Activated naive CD8-positive, alpha-beta T cell treated with anti-CD3 and anti-CD28 coated beads, Interleukin-2, amount 10 ng/mL, durations not matched to agents 7 days and 5 days (primary cell): ENCODE measurements around the gene ELF4. TPM values are rescaled to one million over a fixed set of nuclear protein-coding genes. Genes with fewer than 3 reads are reported as not detected.

ENCODE experiments used
- ATAC-seq: fragments of 150-1000 bp; cut with Tn5 transposase; one replicate; pipeline ENCODE4 v1.10.0; 2021; ENCODE audit warnings: low read depth, moderate library complexity
- POLR2A ChIA-PET: fragments of 350-600 bp; sonication (Branson Sonifier 250); formaldehyde crosslinking; loops from one replicate; lab custom pipeline; 2021; ENCODE audit warnings: antibody characterized with exemption; lab: Charles Lee
- DNase-seq: peaks from one replicate; pipeline ENCODE4 v3.0.0; 2021
- H3K27ac Mint-ChIP-seq: one replicate; pipeline ENCODE4 v1.8.0; 2022; ENCODE audit warnings: mild to moderate bottlenecking, mixed read lengths
- H3K27me3 Mint-ChIP-seq: one replicate; pipeline ENCODE4 v1.8.0; 2022; ENCODE audit warnings: mild to moderate bottlenecking, moderate library complexity, mixed read lengths
- H3K36me3 Mint-ChIP-seq: one replicate; pipeline ENCODE4 v1.8.0; 2021; ENCODE audit warnings: mild to moderate bottlenecking, mixed read lengths
- H3K4me1 Mint-ChIP-seq: one replicate; pipeline ENCODE4 v1.8.0; 2021; ENCODE audit warnings: mixed read lengths
- H3K4me3 Mint-ChIP-seq: one replicate; pipeline ENCODE4 v1.8.0; 2022; ENCODE audit warnings: mild to moderate bottlenecking, moderate library complexity, mixed read lengths
- H3K9me3 Mint-ChIP-seq: one replicate; pipeline ENCODE4 v1.8.0; 2021; ENCODE audit warnings: mixed read lengths
- total RNA-seq, 2 experiments: library from RNA; stranded (reverse); gene quantifications; one replicate each; pipeline ENCODE4 v1.2.3, GENCODE V29; 2021

Gene ELF4
- total RNA-seq, 2 experiments from 2014 or later = 38.4 to 41.0 TPM

DNA sequence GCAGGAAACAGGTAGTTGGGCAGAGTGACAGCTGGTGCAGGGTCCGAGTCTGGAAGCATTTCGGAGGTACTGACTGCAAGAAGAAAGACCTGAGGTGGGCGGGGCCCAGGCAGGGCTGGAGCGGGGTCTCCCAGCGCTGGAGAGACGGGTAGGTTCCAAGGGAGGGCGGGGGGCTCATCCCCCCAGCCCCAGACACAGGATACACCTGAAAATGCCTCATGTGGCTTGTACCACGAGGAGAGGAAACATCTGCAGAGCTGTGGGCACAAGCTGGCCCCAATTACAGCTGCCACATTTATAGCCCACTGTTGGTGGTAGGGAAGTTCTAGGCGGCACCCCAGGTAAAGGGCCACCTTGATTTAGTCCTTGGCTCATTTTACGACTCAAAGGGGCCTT, 38.0 kb downstream of the ELF4 start:
- POLR2A ChIA-PET = no interaction called here
- Mint-ChIP-seq H3K27me3 (no peaks in the 10 kb centered on the region), H3K4me3 (no peak overlapping the region), H3K9me3 (no peaks in the 10 kb centered on the region), H3K36me3 (peaks cover 6% of the 10 kb centered on the region), H3K27ac (no peak overlapping the region), H3K4me1 (no peaks in the 10 kb centered on the region)
- DNase-seq (no peak), ATAC-seq (no peak)

DNA sequence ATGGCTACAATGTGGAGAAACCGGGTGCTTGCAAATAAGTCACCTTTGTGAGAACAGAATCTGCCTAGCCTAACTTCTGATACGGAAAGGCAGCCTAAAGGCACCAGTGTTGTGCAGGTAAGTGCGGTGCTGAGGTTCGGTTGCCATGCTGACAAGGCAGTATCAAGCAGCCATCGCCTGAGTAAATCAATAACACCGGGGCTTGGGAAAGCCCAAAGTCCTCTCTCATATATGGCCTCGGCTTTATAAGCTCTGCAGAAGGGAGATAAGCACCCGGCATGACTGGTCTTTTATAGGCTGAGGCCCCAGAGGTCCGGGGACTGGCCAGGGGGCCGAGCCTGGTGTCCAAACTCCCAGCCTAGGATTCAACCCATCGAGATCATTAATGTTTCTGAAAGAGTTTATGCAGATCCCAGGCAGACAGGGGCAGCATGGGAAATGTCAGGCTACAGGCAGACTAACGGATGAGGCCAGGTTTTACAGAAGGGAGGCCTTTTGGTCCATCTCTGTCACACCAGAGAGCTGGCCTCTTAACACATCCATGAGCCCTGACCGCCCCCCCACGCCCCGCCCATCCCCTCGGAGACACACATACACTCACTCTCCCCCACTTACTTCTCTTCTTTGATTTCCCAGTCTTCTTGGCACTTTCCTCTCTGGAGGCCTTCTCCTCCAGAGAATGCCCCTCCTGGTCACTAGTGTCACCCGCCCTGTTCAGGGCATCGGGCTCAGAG, 38.5 kb downstream of the ELF4 start:
- no peak for DNase-seq
- Mint-ChIP-seq H3K4me1 (no peaks in the 10 kb centered on the region), H3K27me3 (no peaks in the 10 kb centered on the region), H3K4me3 (no peak overlapping the region), H3K9me3 (no peaks in the 10 kb centered on the region), H3K36me3 (peaks cover 8% of the 10 kb centered on the region), H3K27ac (no peak overlapping the region)
- no peak for ATAC-seq
- POLR2A ChIA-PET = no interaction called here

DNA sequence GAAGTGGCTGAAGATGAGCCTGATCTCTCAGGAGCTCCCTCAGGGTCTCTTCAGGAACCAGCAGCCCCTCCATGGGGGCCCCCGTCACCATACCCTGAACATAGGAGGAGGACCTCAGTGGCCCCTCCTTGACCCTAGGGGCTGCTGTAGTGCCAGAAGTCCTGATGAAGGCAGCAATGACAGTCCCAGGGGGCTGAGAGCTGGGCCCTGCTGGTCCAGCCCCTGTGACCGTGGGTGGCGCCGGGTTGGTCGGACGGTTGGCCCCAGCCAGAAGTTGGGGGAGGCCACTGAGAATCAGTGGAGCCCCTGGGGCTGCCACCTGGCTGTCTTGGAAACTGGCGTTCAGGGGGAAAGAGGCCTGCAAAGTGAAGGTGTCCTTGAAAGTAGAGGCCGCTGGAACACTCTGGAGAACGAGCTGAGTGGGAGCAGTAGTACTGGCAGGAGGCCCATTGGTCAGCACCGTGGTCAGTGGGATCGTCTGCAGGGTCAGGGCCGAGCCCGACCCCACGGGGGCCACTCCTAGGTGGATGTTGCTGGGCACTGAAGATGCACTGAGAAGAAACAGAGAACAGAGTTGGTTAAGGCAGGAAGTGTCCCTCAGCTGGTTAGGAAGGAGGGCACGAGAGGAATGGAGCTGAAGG, 43.2 kb downstream of the ELF4 start:
- Mint-ChIP-seq H3K9me3 (no peaks in the 10 kb centered on the region), H3K4me1 (no peaks in the 10 kb centered on the region), H3K27ac (no peak overlapping the region), H3K36me3 (peaks cover 8% of the 10 kb centered on the region), H3K27me3 (no peaks in the 10 kb centered on the region), H3K4me3 (no peak overlapping the region)
- DNase-seq (no peak), ATAC-seq (no peak)
- POLR2A ChIA-PET = no interaction called here

DNA sequence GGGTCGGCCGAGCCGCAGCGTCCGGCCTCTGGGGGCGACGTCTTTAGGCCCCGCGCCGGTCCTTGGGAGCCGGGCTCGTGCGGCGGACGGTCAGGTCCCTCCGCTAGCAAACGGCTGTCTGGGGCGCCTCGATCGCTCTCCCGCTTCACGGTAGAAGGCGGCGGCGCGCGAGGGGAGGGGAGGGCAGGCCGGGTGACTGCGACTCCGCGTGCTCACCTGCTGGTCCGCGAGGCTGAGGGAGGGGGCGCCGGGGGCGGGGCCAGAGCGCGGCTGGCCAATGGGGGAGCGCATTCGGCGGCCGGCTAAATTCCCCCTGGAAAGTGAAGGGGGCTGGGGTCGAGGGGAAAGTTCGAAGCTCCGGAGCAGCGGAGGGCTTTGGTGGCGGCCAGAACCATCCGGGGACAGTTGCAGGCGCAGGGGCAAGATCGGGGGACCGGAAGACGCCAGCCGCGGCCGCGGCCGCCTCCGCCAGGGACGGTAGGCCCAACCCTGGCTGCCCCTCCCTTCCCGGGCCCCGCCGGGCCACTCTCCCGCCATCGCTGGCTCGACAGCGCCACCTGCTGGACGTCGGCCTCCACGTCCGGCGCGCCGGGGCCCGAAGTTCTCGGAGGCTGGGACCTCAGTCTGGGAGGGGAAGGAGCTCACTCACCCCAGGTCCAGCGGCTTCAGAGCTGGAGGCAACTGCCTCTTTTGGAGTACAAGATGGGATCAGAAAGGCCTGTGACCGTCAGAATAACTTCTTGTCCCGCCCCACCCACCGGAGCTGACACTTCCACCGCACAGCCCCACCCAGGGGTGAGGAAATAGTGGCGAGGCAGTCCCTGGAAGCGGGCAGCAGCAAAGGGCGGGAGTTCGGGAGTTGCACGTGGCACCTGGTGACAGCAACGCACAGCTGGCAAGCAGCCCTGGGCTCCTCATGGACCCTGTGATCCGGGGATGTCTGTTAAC, 49.9 kb downstream of the ELF4 start:
- peaks cover 4% of the 10 kb centered on the region for H3K4me1 Mint-ChIP-seq
- peak; percentile 94 for ATAC-seq
- POLR2A ChIA-PET = interaction anchor here (1.0 to 1.2 kb wide), 2 partner anchors 129 to 134 kb away, joined by 6 read pairs; no protein-coding TSS in a partner anchor

DNA sequence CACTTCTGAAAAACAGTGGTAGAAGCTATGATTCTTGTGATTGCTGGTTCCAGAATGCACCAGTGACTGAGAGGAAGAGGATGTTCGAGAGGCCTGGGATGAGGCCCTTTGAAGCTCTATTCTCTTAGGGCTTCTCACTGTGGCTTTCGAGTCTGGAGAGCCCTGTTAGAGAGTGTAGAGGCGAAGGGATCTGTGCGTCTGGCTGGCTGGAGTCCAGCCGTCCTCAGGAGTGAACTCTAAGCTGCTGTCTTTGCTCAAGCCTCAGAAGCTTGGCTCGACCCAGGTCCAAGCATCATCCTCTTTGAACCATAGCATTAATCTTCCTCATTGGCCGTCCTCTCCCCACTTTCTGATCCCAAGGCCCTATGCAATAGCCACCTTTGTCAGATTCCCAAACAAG, 51.6 kb downstream of the ELF4 start:
- no peaks in the 10 kb centered on the region for H3K27me3 Mint-ChIP-seq
- DNase-seq (no peak), ATAC-seq (no peak)
- no peak overlapping the region for H3K4me3 Mint-ChIP-seq
- no peaks in the 10 kb centered on the region for H3K36me3 Mint-ChIP-seq
- no peak overlapping the region for H3K27ac Mint-ChIP-seq
- peaks cover 4% of the 10 kb centered on the region for H3K4me1 Mint-ChIP-seq
- no peaks in the 10 kb centered on the region for H3K9me3 Mint-ChIP-seq
- POLR2A ChIA-PET = no interaction called here

More for the DNA sequence above, 49.9 kb downstream of the ELF4 start:
- Mint-ChIP-seq H3K27me3 (no peaks in the 10 kb centered on the region), H3K27ac (peak overlapping the region; percentile 78), H3K4me3 (peak overlapping the region; percentile 80), H3K9me3 (no peaks in the 10 kb centered on the region), H3K36me3 (no peaks in the 10 kb centered on the region)
- peak; percentile 93 for DNase-seq

DNA sequence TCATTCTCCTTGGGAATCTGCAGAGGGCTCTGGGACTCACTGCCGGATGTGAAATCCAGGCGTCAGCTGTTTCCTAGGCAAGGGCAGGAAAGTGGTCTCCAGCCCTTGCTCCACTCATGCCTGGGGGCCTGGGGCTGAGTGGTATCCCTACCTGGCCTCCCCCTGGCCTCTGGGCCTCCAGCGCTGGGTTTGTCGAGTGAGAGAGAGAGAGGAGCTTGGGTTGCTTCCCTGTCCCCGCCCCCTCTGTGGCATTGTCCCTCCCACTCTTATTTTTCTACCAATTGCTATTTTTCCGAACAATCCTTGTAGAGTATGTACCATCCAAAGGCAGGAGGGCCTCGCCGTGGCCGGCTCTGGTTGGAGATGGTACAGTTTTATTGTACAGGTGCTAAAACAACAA, 53.1 kb downstream of the ELF4 start:
- no peaks in the 10 kb centered on the region for H3K9me3 Mint-ChIP-seq
- no peaks in the 10 kb centered on the region for H3K36me3 Mint-ChIP-seq
- ATAC-seq (no peak), DNase-seq (no peak)
- H3K27me3 Mint-ChIP-seq = no peaks in the 10 kb centered on the region
- POLR2A ChIA-PET = no interaction called here
- no peak overlapping the region for H3K4me3 Mint-ChIP-seq
- peaks cover 4% of the 10 kb centered on the region for H3K4me1 Mint-ChIP-seq
- no peak overlapping the region for H3K27ac Mint-ChIP-seq

DNA sequence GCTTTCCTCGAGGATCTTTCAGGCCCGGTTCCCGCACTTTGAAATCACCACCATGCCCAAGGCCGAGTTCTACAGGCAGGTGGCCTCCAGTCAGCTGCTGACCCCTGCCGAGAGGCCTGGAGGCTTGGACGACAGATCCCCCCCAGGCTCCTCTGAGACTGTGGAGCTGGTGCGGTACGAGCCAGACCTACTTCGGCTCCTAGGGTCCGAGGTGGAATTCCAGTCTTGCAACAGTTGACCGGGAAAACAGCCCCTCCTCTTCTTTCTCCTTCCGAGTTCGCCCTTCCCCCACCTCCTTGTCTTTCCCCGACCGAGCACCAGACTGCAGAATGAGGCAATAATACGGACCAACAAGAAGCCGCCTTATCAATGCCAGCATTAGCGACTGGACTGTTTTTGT, 54.4 kb downstream of the ELF4 start:
- no peaks in the 10 kb centered on the region for H3K9me3 Mint-ChIP-seq
- H3K27ac Mint-ChIP-seq = no peak overlapping the region
- DNase-seq (no peak), ATAC-seq (no peak)
- POLR2A ChIA-PET = no interaction called here
- no peaks in the 10 kb centered on the region for H3K36me3 Mint-ChIP-seq
- no peak overlapping the region for H3K4me3 Mint-ChIP-seq
- H3K4me1 Mint-ChIP-seq = peaks cover 4% of the 10 kb centered on the region
- no peaks in the 10 kb centered on the region for H3K27me3 Mint-ChIP-seq

DNA sequence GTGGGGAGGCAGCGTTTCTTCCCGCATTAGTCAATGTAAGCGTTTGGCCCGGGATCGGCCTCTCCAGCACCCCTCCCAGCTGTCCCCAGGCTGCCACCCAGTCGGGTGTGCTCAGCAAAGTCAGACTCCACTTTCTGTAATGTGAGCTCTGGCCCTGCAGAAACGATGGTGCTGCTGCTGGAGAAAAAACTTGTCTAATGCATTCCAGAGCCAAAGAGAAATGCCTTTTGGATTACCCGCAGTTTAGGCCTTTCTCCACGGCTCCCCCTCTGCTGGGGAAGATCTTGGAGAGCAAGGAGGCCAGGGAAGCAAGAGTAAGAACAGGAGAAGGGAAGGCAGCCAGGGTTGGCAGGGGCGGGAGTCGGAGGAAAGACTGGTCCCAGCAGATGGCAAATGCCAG, 55.2 kb downstream of the ELF4 start:
- no peak for DNase-seq
- no peak for ATAC-seq
- Mint-ChIP-seq H3K9me3 (no peaks in the 10 kb centered on the region), H3K27ac (no peak overlapping the region), H3K4me3 (no peak overlapping the region), H3K27me3 (no peaks in the 10 kb centered on the region), H3K36me3 (no peaks in the 10 kb centered on the region), H3K4me1 (peaks cover 4% of the 10 kb centered on the region)
- POLR2A ChIA-PET = no interaction called here

DNA sequence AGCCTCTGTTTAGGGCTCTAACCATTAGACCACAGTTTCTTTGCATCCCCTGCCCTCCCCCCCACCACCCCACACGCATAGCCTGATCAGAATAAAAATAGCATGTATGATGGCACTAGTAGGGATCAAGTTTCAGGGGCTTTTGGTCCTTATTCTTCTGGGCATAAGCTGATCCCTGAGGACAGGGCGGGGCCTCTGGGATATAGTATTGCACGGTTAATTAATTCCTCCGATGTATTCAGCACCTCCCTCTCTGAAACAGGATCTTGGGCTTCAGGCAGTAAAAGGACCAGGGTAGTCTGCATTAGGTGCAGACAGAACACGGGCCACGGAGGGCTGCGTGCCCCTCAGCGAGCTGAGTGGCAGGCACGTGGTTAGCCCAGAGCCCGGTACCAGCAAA, 57.1 kb downstream of the ELF4 start:
- peaks cover 1% of the 10 kb centered on the region for H3K4me1 Mint-ChIP-seq
- no peak for ATAC-seq
- H3K9me3 Mint-ChIP-seq = no peaks in the 10 kb centered on the region
- no peaks in the 10 kb centered on the region for H3K27me3 Mint-ChIP-seq
- peaks cover 3% of the 10 kb centered on the region for H3K36me3 Mint-ChIP-seq
- POLR2A ChIA-PET = no interaction called here
- no peak overlapping the region for H3K27ac Mint-ChIP-seq
- no peak overlapping the region for H3K4me3 Mint-ChIP-seq
- DNase-seq = no peak

DNA sequence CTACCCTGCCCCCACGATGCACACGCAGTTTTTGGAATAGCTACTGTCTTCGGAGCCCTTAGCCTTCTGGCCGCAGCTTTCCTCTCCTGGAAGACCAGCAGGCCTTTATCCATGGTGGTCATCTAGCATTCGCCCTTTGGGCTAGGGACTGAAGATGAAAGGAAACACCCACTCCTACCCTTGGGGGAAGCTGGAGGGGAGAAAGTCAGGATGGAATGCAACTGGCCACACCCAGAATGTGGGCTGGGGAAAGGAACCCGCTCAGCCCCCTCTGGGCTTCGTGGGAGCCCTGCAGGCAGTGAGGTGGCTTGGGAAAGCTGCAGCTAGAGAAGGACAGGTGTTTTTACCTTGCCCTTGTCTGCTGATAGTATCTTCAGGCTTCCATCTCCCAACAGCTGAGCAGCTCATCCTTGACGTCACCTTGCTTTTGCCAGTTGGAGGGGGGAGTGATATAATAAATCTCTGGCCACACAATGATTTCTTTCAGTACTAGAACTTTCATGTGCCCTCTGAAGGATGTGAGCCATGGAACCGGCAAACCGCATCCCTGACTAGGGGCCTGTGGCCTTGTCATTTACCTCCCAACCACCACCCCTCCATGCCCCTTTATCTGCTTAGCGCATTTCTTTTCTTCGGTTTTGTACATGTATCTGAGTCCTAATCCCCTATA, 59.0 kb downstream of the ELF4 start:
- Mint-ChIP-seq H3K4me1 (no peaks in the 10 kb centered on the region), H3K4me3 (no peak overlapping the region), H3K36me3 (peaks cover 5% of the 10 kb centered on the region), H3K9me3 (no peaks in the 10 kb centered on the region), H3K27me3 (no peaks in the 10 kb centered on the region), H3K27ac (no peak overlapping the region)
- POLR2A ChIA-PET = no interaction called here
- ATAC-seq = no peak
- DNase-seq = no peak

DNA sequence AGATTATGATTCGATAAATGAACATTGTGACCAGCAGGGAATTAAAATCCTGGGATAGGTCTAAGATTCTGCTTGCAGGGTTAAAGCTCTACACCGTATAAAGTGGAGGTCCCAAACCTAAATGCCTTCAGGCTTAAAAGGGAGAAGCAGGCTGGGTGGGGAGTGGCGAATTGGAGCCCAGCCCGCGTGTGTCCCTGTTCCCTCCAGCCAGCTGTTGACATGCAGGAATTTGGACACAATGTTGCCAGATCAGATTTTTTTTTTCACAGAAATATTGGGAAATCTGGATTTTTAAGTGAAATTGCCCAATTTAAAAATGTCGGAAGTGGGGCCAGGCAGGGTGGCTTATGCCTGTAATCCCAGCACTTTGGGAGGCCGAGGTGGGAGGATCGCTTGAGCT, 60.5 kb downstream of the ELF4 start:
- DNase-seq (no peak), ATAC-seq (no peak)
- no peaks in the 10 kb centered on the region for H3K27me3 Mint-ChIP-seq
- peaks cover 5% of the 10 kb centered on the region for H3K36me3 Mint-ChIP-seq
- no peak overlapping the region for H3K4me3 Mint-ChIP-seq
- no peaks in the 10 kb centered on the region for H3K4me1 Mint-ChIP-seq
- H3K27ac Mint-ChIP-seq = no peak overlapping the region
- no peaks in the 10 kb centered on the region for H3K9me3 Mint-ChIP-seq
- POLR2A ChIA-PET = no interaction called here

DNA sequence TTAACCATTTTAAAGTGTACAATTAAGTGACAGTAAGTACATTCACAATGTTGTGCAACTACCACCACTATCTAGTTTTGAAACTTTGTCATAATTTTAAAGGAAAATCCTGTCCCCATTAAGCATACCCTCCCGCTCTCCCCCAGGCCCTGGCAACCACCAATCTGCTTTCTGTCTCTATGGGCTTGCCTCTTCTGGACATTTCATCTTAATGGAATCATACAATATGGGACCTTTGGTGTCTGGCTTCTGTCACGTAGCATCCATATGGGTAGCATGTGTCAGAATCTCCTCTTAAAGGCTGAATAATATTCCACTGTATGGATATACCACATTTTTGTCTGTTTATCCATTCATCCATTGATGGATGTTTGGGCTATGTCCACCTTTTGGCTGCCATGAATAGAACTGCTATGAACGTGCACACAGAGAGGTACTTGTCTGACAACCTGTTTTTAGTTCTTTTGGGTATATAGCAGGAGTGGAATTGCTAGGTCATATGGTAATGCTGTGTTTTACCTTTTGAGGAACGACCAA, 61.5 kb downstream of the ELF4 start:
- Mint-ChIP-seq H3K36me3 (peaks cover 5% of the 10 kb centered on the region), H3K4me1 (no peaks in the 10 kb centered on the region), H3K4me3 (no peak overlapping the region), H3K27me3 (no peaks in the 10 kb centered on the region), H3K9me3 (no peaks in the 10 kb centered on the region), H3K27ac (no peak overlapping the region)
- ATAC-seq (no peak), DNase-seq (no peak)
- POLR2A ChIA-PET = no interaction called here

DNA sequence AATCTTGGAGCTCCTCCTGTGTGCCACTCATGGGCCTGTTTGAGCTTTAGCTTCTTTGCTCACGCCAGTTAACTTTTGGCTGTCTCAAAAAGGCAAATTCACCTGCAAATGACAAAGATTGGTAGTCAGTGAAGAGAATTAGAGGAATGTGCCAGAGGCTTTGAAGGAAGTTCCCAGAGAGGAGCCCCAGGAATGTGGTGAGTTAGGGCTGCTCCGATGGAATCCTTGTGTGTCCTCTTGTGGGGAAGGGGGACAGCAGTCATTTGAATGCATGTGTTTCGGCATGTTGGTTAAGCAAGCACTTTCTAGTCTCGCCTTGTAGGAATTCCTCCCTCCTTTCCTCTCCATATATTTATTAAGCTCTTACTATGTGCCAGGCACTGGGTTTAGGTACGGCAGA, 62.9 kb downstream of the ELF4 start:
- Mint-ChIP-seq H3K4me3 (no peak overlapping the region), H3K9me3 (no peaks in the 10 kb centered on the region), H3K27me3 (no peaks in the 10 kb centered on the region), H3K36me3 (peaks cover 5% of the 10 kb centered on the region), H3K27ac (no peak overlapping the region), H3K4me1 (no peaks in the 10 kb centered on the region)
- no peak for ATAC-seq
- DNase-seq = no peak
- POLR2A ChIA-PET = no interaction called here
